Omental fat pad (tissue), 4 donors: ENCODE results near the gene CKB. TPM values are rescaled to one million over a fixed set of nuclear protein-coding genes. Genes with fewer than 3 reads are reported as not detected.

Source experiments
- ATAC-seq: fragments of 150-250 bp; one replicate; pipeline ENCODE4 v1.9.1; 2016; ENCODE audit warnings: mild to moderate bottlenecking, moderate library complexity; ENCODE audit not compliant: low FRiP score
- DNase-seq: peaks from one replicate; pipeline ENCODE4 v3.0.0-alpha.2; 2019; ENCODE audit warnings: low spot score
- total RNA-seq, 4 donors: library from RNA; depleted of rRNA; stranded (reverse); fragments of >200 nt; gene quantifications; one replicate each; pipeline ENCODE4 v1.1.0, GENCODE V29; 2016
- TF ChIP-seq, protein P1 (sequence below), 3 donors: fragments of 450-650 bp; IDR thresholded peaks; one replicate each; pipeline ENCODE4 v1.5.1; 2016 to 2017; ENCODE audit warnings: antibody characterized with exemption in 3 of 3, mild to moderate bottlenecking in 3 of 3, moderate library complexity in 2 of 3

Gene CKB
- total RNA-seq, 4 donors from 2014 or later: 173 to 275 (median 217) TPM

GRCh38 chr14:103539056-103539825 lies 16.6 kb upstream of the CKB start:
- DNase-seq (no peak), ATAC-seq (no peak)
- TF ChIP-seq, protein P1, sequence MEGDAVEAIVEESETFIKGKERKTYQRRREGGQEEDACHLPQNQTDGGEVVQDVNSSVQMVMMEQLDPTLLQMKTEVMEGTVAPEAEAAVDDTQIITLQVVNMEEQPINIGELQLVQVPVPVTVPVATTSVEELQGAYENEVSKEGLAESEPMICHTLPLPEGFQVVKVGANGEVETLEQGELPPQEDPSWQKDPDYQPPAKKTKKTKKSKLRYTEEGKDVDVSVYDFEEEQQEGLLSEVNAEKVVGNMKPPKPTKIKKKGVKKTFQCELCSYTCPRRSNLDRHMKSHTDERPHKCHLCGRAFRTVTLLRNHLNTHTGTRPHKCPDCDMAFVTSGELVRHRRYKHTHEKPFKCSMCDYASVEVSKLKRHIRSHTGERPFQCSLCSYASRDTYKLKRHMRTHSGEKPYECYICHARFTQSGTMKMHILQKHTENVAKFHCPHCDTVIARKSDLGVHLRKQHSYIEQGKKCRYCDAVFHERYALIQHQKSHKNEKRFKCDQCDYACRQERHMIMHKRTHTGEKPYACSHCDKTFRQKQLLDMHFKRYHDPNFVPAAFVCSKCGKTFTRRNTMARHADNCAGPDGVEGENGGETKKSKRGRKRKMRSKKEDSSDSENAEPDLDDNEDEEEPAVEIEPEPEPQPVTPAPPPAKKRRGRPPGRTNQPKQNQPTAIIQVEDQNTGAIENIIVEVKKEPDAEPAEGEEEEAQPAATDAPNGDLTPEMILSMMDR (IDR thresholded peaks at IDR 0.05): no peak

DNA sequence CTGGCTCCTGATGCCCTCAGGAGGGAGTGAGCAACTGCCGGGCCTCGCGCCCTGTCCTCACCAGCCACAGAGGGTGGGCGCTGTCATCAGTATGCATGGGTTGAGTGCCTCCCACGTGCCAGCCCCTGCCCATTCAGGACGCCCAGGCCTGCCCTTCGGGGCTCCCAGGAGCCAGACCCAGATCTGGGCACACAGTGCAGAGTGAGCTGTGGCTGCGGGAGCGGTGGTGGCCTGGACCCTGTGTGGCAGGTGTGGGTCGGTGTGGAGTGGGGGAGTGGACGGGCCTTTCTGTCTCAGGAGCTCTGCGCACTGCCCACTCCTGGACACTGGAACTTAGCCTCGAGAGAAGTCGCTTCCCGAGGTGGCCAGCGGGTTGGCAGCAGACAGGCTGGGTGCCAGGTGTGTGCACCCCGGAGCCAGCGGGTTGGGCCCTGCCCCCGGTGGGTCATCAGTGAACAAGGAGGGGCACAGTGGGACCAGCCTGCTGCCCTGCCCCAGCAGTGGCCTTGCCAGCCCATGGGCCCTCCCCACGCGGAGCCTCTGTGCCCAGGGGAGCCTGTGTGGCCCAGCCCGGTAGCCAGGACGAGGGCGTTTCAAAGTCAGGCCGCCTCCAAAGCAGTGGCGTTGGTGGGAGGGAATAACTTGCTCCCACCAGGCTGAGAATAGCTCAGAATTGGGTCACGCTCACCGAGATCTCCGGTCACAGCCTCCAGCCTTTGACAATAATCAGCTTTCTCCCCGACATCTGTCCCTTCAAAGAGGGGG lies 15.8 kb upstream of the CKB start:
- DNase-seq: no peak
- TF ChIP-seq, protein P1 (IDR thresholded peaks at IDR 0.05): no peak
- ATAC-seq: no peak

- ATAC-seq (no peak), DNase-seq (no peak)
- TF ChIP-seq, protein P1 (IDR thresholded peaks at IDR 0.05): no peak
These were observed 14.8 kb upstream of the CKB start for GRCh38 chr14:103537175-103537990.

DNA sequence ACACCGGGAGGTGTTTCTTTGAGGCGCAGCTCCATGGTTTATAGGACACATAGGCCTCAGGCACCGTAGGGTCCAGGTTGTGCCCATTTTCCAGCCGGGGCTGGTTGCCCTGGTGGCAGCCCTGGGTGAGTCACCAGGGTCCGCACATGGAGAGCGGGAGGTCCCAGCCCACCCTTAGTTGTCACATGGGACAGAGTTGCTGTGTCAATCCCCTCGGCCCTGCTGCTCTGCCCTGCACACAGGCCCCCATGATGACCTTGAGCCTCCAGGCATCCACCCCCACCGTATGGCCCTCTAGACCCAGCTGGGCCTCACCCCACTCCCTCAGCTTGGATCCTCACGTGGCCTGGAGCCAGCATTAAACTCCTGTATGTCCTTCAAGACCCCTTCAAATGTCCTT lies 14.1 kb upstream of the CKB start:
- TF ChIP-seq, protein P1 (IDR thresholded peaks at IDR 0.05): no peak
- no peak for DNase-seq

GRCh38 chr14:103535891-103536565 lies 13.4 kb upstream of the CKB start:
- no peak for DNase-seq
- TF ChIP-seq, protein P1 (IDR thresholded peaks at IDR 0.05): no peak
- ATAC-seq: no peak

More for the DNA sequence above, 14.1 kb upstream of the CKB start:
- ATAC-seq: no peak

- TF ChIP-seq, protein P1 (IDR thresholded peaks at IDR 0.05): no peak
- DNase-seq (no peak), ATAC-seq (no peak)
These were observed 12.7 kb upstream of the CKB start for GRCh38 chr14:103535081-103535890.
